Measurements from ENCODE around the gene SPOCK2.

SPOCK2 gene

DNA sequence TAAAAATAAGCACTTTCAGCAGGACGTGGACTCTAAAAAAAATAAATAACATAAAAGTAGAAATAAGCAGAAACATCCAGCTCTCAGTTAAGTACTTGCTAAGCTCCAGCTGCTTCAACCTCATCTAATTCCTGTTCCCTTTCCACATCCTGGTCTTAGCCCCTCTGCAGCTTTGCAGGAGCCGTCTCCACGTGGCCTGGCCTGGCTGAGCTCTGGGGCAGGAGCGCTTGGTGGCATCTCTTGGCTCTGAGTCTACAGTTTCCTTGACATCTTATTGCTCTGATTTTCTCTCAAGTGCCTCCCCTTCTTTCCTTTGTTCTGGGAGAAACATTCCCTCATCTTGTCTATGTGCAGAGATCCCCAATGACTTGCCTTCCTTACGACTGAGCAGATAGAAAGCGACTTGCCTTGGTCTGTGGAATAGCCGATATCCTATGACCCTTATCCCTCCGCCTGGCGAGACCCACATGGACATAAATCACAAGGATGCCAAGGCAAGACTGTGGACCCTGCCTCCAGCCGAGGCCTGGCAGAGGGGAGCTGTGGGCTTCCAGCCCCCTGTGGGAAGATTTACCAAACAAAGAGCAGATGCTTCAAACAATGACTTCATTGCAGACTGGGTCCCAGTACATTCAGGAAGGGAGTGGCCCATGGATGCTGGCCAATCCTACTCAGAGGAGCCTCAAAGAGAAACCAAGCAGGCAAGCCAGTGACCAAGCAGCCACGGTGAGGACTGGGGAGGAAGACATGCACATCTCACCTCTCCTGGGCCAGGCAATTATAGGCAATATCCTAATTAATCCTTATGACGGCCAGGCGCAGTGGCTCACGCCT is 61.9 kb downstream of the SPOCK2 start:
- DNase-seq: no peak

DNA sequence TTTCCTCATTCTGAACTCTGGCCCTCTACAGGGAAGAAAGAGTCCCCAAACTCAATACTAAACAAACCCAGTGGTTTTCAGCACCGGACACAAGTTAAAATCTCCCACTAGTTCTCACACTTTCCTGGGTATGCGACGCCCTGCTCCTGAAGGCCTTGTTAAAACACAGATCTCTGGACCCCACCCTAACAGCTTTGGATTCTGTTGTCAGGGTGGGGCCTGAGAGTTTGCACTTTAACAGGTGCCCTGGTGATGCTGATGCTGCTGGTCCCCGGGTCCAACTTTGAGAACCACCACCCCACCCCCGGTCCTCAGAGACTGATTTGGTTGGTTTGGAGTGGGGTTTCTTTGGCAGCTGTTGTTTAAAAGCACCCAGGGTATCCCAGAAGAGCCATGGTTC is 62.5 kb downstream of the SPOCK2 start:
- no peak for DNase-seq

DNA sequence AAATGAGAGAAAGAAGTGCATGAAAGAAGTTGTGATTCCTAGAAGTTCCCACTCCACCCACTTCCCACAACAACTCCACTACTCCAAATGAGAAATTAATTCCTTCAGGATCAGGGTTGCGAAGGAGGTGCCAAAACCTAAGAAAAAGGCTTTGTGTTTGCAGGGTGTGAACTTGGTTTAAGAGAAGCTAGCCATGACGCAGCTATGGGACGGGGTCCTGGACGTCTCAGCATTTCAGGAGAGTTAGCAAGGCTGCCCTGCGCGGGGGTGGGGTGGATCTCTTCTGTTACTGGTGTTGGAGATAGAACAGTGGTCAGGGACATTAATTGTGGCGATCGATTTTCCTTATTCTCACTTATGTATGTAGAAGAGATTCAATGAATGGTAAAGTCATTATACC is 63.0 kb downstream of the SPOCK2 start:
- DNase-seq: no peak

DNA sequence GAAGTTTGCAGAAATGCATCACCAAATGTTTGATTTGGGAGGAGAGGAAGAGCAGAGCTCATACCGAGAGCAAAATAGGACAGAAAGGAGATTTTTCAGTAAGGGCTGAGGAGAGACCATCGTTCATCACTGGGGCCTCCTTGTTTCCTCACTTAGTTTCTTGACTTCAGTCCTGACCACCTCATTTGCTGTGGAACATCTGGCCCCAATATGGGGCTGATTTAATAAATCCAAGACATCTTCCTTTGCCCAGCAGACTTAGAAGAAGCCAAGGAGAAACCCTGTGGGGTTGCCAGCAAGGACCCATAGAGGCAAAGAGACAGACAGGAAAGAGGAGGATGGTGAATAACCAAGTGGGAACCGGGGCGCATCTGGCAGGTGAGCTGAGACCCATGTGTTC is 63.8 kb downstream of the SPOCK2 start:
- DNase-seq: no peak

DNA sequence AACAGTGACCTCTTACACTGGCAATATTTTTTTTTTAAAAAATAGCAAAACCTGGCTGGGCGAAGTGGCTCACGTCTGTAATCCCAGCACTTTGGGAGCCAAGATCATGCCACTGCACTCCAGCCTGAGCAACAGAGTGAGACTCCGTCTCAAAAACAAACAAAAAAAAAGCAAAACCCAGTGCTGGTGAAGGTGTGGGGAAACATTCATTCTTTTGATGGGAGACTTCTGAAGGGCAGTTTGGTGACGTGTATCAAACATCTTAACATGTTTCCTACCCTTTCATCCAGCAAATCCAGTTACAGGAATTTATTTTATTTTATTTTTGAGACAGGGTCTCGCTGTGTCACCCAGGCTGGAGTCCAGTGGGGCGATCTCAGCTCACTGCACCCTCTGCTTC is 66.1 kb downstream of the SPOCK2 start:
- no peak for DNase-seq

DNA sequence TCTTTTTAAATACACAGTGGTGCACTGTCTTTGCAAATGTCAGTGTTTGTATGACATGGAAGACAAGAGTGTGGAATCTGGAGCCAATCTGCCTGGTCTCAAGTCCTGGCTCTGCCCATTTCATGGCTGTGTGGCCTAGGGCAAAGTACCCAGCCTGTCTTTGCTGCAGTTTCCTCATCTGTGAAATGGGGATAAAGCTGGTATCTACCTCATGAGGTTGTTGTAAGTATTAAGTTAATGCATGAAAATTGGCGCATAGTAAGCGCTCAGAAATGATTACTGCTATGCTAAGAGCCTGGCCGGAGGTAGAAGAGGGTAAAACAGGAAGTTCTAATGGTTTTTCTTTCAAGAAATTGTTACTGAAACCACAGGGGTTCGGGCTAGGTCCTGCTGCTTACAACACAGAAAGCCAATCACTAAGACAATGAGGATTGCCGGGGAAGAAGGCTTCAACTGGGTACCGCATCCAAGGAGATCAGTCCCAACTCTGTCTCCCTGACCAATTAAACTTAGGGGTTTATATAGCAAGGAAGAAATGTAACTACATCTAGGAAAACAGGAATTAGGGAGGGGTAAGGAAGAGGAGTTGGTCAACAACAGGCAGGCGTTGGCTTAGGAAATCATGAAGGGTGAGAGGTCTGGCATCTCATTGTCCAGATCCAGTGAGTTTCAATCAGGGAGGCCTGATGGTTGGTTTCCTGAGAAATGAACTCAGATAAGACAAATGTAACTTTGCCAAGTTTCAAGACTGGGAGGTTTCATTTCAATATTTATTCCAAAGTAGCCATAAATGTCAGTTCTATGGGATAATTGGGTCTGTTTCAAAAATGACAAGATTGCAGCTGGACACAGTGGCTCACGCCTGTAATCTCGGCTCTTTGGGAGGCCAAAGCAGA is 67.2 kb downstream of the SPOCK2 start:
- no peak for DNase-seq

DNA sequence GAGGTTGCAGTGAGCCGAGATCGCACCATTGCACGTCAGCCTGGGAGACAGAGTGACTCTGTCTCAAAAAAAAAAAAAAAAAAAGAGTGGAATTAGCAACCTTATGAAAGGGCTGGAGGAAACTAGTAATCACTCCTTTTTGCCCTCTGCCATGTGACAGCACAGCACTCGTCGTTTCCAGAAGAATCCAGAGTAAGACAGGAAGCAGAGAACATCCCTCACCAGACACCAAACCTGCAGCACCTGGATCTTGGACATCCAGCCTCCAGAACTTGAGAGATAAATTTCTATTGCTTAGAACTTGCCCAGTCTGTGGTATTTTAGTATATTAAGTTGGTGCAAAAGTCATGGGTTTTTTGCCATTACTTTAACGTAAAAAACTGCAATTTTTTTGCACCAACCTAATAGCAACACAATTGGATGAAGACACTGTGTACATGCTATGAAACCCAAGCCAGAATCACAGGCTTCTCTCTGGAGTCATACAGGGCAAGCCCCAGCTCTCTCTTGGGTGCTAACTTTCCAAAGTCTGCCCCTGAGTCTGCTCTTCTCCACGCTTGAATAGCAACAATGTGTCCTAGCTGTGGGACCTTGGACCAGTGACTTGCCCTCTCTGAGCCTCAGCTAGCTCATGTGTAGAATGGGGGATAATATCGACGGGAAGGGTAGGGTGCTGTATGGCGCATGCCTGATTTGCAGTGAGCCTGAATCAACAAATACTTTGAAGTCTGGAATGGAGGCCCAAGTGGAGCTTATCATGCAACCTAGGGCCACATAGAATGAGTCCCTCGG is 69.1 kb downstream of the SPOCK2 start:
- DNase-seq: no peak

DNA sequence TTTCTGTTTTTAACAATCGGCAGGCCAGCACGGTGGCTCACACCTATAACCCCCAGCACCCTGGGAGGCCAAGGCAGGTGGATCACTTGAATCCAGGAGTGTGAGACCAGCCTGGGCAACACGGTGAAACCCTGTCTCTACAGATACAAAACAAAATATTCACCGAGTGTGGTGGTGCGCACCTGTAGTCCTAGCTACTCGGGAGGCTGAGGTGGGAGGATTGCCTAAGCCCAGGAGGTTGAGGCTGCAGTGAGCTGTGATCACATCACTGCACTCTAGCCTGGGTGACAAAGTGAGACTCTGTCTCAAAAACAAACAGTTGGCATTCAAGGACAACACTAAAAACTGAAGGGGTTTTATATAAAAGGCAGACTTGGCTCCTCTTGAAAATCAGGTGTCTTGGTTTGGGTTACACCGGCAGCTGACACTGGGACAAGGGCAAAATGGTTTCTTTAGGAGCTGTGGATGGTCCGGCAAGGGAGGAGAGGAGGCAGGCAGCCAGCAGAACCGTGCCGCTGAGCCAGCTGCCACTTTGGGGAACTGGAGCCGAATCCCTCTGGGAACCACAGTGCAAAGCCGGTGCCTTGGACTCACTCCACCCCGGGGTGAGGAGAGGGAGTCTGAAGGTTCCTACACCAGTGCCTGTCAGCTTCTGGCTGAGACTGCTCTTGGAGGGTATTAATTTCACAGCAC is 71.6 kb downstream of the SPOCK2 start:
- no peak for DNase-seq

DNA sequence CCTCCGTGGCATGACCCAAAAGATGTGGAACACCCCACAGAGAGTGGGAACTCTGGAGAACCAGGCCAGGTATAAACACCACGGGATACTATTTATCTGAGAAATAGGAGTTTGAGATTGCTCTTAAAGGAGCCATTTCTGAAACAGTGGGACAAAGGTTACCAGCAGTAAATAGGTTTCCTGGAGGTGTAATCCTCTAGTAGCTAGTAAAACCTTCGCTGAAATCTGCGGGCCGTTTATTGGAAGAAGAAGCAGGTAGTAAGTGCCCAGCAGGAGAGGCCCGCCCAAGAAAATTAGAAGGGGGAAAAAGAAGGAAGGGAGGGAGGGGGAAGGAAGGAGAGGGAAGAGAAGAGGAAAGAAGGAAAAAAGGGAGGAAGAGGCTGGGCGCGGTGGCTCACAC is 72.5 kb downstream of the SPOCK2 start:
- no peak for DNase-seq

DNA sequence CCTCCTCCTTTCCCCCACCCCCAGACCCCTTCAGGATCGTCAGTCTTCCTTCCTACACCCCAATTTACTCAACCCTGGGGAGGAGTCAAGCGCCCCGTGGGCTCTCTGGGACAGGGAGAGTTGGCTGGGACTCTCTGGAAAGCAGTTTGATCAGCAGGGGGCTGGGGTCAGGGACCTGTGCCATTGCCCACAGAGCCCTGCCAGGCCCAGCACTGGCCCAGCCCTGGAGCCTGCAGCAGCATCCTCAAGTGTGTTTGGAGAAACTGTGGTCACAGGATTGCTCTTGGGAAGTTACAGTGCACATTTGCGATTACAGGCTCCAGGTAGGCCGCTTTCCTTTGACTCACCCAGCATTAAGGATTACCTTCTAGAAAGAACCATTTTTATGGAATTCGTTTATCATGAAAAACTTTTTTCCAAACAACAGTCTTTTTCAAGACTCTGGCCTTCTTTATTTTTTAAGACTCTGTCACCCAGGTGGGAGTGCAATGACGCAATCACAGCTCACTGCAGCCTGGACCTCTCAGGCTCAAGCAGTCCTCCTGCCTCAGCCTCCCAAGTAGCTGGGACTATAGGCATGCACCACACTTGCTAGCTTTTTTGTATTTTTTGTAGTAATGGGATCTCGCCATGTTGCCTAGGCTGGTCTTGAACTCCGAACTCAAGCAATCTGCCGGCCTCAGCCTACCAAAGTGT is 73.4 kb downstream of the SPOCK2 start:
- no peak for DNase-seq

DNA sequence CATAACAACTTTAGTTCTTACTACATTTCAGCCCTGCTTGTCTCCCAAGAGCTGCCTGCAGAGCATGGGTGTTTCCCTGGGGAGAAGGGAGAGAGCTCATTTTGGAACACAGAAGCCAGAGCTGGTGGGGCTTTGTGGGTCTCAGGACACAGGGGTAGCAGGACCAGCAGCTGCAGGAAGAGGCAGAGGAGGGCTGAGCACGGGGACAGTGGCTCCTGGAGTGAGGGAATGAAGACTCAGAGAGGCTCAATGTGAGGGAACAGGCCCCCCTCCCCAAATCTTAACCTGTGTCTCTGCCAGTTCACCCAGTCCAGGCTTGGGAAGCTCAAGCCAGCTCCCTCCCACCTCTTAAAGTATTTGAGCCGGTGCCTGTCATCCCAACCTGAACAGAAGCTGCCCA is 74.2 kb downstream of the SPOCK2 start:
- no peak for DNase-seq

DNA sequence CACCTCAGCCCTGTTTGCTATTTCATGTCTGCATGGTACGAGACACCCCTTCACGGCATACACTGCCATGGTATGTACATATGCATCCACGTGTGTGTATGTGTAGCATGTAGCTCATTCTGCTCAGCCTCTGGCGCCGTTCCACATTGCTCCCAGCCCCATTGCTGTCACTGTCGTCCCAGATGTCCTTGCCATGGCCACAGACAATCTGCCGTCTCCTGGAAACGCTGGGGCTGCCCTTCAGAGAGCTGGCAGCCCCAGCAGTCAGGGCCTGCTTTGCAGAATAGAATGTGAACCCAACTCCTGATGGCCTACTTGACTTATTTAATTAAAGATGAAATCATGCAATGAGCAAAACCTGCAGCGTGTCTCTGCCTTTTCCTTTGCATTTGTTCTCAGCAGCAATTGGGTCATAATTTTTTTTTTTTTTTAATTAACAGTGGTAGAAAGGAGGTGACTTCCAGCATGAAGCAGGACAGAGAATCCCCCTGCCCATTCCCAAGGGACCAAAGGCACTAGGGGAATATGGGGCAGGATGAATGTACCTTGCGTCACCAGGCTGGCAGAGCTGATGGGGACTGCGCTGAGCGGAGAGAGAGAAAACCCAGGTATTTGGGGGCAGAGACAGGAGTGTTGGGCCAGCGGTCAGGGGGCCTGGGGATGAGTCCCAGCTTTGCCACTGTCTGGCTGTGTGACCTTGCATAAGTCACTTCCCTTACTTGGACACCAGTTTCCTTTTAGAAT is 75.0 kb downstream of the SPOCK2 start:
- no peak for DNase-seq

DNA sequence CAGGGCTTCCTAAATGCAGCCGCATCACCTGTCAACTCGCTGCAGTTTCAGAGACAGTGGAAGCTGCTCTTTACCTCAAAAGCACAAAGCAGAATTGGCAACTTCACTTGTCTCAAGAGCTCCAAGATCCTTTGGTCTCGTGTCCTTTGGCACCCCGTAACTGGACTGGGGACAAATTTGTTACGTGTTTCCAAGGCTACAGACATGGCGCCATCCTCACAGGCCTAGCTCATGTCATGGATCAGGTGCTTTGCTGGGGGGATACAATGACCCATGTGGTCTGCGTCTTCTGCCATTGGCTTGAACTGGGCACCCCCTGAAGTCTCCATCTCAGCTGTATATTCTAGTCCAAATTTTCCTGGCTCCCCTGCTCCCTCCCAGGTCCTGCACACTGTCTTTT is 75.6 kb downstream of the SPOCK2 start:
- DNase-seq: no peak

DNA sequence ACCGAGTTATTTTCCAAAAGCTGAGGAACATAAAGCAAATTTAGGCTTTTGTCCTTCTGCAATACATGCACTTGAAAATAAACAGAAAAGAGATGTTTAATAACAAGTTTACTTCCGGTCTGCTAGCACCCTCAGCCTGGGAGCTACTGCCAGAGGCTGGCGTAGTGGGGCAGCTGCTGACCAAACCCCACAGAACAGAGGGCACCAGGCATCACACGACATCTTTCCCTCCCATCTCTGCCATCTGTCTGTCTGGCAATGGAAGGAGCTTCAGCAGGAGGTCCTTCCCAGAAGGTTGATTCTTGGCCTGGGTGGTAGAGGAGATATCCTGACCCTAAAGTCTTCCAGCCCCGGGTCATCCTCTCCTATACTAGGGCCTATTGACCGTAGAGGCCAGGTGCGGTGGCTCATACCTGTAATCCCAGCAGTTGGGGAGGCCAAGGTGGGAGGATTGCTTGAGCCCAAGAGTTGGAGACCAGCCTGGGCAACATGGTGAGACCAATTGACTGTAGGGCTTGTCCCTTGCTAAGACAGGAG is 76.3 kb downstream of the SPOCK2 start:
- no peak for DNase-seq

DNA sequence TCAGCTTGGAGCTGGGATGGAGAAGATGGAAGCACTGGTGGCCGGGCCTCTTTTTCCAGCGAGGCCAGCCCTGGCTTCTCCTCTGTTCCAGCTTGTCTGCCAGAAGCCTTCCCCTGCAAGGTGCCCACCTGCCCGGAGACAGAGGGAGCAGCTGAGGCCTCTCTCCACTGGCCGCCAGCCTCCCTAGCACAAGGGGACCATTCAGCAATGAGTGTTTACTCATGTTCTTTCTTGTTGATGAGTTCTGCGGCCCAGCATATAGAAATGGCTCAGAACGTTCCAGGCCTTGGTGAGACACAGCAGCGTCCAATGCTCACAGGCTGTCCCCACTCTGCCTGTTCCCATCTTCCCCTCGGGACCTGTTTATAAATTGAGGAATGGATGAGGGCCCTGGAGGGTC is 76.9 kb downstream of the SPOCK2 start:
- DNase-seq: no peak

DNA sequence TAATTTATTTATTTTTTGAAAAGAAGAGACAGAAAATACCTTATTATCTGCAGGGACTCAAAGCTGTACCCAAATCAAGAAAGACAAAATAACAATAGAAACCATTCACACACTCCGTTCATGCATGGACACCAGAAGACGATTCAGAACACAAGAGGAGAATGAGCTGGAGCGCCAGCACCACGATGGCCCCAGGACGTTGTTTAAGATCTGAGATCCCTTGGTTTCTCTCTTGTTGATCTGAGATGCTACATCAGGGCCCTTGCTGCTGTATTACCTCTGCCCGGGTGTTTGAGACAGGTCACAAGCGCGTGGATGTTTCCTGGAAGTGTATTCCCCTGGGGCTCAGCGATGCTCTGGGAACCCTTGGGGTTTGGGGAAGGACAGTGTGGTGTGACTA is 77.3 kb downstream of the SPOCK2 start:
- DNase-seq: no peak

DNA sequence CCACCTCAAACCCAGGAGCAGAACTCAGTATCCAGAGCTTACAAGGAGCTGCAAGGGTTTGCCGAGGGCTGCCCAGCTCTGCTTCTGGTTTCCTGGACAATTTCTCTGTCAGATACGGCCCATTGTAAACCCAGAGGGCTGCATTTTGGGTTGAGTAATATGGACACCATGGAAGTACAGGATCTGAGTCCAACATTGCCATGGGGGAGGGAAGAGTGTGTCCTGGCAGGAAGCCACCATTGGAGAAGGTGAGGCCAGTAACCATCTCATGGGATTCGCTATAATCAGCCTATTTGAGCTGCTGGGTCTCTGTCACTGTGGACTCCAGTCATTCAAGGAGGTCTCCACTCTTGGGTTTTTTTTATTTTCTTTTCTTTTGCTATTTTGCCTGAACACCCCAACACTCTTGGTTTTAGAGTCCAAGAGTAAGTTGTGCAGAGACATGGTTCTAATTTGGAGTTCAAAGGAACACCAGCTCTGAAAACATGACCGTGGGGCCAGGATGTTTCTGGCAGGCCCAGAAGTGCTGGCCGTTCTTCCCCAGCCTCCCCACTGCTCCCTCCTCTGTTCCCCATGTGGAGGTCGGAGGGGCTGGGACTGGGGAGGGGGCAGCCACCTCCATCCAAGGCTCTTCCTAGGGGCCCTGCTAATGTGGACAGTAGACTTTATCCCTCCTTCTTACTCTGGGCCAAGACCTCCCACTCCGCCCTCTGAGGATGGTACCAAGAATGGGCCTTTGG is 77.9 kb downstream of the SPOCK2 start:
- no peak for DNase-seq

DNA sequence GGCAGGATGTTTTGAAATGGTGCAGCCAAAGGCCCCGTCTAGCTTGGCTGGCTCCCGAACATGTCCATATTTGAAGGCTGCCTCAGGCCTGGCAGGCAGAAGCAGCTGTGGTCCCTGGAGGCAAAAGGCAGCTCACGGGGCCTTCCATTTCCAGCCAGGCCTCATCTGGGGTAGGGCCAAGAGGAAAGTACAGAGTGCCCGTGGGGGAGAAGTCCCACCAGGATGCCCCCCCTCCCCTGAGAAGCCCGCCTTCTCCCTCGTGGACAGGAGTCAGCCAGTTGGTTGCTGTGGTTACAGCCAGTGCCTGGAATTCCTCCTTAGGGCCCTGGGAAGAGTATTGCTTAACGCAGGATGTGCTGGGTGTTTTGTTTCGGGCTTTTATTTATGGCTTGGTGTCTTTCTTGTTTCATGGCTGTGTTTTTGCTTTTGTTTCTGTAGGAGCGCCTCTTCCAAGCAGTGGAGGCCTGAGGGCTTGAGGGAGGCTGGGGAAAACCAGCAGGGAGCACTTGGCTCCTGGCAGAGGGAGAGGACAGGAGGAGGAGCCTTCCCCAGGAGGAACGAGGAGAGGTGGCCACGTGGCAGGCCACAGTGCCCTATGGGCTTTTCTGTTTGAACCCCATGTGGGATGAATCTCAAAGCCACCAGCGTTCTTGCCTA is 78.8 kb downstream of the SPOCK2 start:
- DNase-seq: no peak

DNA sequence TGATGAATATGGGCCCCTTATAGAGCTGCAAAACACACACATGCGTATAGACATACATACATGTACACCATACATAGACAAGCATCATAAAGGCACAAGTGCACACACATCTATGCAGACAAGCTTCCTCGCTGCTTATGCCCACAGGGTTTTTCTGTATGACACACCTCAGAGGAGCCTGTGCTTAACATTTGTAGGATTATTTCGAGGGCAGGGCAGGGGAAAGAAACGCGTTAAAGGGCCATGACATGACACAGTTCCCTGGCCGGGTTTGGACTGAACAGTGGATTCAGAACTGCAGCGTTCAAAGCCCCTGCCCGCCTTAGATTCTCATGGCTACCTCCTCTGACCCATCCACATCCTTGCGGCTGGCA is 79.3 kb downstream of the SPOCK2 start:
- no peak for DNase-seq
